Measurements from ENCODE around the gene PLXNA1. TPM values are rescaled to one million over a fixed set of nuclear protein-coding genes. Genes with fewer than 3 reads are reported as not detected.

PLXNA1 gene
- total and polyA plus RNA-seq, 7 donors: 7.7 to 20.1 (median 15.2) TPM

DNA sequence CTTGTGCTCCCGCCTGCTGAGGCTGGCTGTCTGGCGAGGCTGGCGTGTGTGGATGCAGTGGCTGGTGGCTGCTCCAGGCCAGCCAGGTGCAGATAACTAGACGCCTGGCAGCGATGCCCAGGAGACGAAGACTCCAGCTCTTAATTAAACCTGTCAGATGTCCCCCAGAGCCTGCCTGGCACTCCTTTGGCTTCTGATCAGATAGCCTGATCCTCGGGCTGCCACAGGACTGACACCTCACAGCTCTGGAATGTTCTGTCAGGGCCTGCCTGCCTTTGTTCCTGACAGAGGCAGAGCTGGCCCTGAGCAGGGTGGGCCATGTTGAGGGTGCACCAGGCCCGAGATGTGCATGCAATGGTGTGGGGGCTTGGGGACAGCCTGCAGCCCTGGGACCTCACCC lies 36.5 kb downstream of the PLXNA1 start:
- H3K4me1 ChIP-seq: no peaks in the 10 kb centered on the region
- H3K36me3 ChIP-seq (ENCODE audit: insufficient read depth in 1 of 2, low read depth in 1 of 2): peaks cover 3 to 79% of the 10 kb centered on the region in 2 donors
- intact Hi-C loops (cut with DNase I): no loop called here
- DNase-seq (no peak), ATAC-seq (peak in 2 of 4 donors; percentile 34 to 44)
- 82 to 87% (median 83%) methylated on average over 8 of the region's 8 CpGs for WGBS, 3 donors
- no peaks in the 10 kb centered on the region for H3K9me3 ChIP-seq
- no peak overlapping the region for H3K4me3 ChIP-seq
- H3K27ac ChIP-seq: no peak overlapping the region
- H3K27me3 ChIP-seq (ENCODE audit: insufficient read depth in 3 of 3, low read length in 2 of 3): no peaks in the 10 kb centered on the region
- TF ChIP-seq, protein P1, sequence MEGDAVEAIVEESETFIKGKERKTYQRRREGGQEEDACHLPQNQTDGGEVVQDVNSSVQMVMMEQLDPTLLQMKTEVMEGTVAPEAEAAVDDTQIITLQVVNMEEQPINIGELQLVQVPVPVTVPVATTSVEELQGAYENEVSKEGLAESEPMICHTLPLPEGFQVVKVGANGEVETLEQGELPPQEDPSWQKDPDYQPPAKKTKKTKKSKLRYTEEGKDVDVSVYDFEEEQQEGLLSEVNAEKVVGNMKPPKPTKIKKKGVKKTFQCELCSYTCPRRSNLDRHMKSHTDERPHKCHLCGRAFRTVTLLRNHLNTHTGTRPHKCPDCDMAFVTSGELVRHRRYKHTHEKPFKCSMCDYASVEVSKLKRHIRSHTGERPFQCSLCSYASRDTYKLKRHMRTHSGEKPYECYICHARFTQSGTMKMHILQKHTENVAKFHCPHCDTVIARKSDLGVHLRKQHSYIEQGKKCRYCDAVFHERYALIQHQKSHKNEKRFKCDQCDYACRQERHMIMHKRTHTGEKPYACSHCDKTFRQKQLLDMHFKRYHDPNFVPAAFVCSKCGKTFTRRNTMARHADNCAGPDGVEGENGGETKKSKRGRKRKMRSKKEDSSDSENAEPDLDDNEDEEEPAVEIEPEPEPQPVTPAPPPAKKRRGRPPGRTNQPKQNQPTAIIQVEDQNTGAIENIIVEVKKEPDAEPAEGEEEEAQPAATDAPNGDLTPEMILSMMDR (IDR thresholded peaks at IDR 0.05): no peak

DNA sequence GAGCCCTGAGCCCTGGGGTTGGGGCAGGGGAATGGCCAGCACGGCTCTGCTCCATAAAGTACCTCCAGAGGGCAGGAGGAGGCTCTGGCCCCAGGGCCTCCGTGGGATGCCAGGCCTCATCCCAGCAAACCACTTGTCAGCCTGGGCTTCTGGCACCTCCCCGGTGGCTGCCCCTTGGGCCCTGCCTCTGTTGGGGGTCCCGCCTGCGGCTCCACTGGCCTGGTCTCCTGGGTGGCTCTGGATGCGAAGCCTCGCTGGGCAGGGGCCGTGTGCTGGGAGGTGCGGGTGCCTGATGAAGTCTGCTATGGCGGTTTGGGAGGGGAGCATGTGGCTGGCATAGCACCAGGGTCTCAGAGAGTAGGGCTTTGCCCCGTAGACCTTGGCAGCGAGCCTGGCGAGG lies 37.6 kb downstream of the PLXNA1 start:
- no peaks in the 10 kb centered on the region for H3K4me1 ChIP-seq
- H3K27ac ChIP-seq: no peak overlapping the region
- DNase-seq (no peak), ATAC-seq (no peak)
- intact Hi-C loops (cut with DNase I): no loop called here
- H3K36me3 ChIP-seq (ENCODE audit: insufficient read depth in 1 of 2, low read depth in 1 of 2): peaks cover 3 to 70% of the 10 kb centered on the region in 2 donors
- no peaks in the 10 kb centered on the region for H3K27me3 ChIP-seq (ENCODE audit: insufficient read depth in 3 of 3, low read length in 2 of 3)
- H3K9me3 ChIP-seq: no peaks in the 10 kb centered on the region
- no peak overlapping the region for H3K4me3 ChIP-seq
- 89 to 92% (median 91%) methylated on average over 11 to 13 of the region's 13 CpGs for WGBS, 3 donors
- TF ChIP-seq, protein P1 (IDR thresholded peaks at IDR 0.05): no peak

- no peaks in the 10 kb centered on the region for H3K27me3 ChIP-seq (ENCODE audit: insufficient read depth in 3 of 3, low read length in 2 of 3)
- TF ChIP-seq, protein P1 (IDR thresholded peaks at IDR 0.05): no peak
- WGBS, 3 donors: 85 to 90% (median 90%) methylated on average over 6 to 7 of the region's 7 CpGs
- H3K9me3 ChIP-seq: no peaks in the 10 kb centered on the region
- H3K4me3 ChIP-seq: no peak overlapping the region
- DNase-seq (no peak), ATAC-seq (no peak)
- H3K4me1 ChIP-seq: no peaks in the 10 kb centered on the region
- H3K36me3 ChIP-seq (ENCODE audit: insufficient read depth in 1 of 2, low read depth in 1 of 2): peaks cover 3 to 64% of the 10 kb centered on the region in 2 donors
- intact Hi-C loops (cut with DNase I): no loop called here
- H3K27ac ChIP-seq: no peak overlapping the region
Measured at GRCh38 chr3:127022849-127023248, 39.9 kb downstream of the PLXNA1 start.

DNA sequence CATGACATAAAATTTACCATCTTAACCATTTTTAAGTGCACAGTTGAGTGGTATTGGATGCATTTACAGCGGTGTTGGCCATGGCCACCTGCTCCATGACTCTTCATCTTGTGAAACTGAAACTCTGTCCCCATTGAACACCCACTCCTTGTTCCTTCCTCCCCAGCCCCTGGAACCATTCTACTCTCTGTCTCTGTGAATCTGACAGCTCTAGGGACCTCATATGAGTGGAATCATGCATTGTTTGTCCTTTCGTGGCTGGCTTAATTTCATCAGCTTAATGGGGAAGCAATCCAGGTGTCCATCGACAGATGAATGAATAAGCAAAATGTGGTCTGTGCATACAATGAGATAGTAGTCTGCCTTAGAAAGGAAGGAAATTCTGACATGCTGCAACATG lies 42.5 kb downstream of the PLXNA1 start:
- TF ChIP-seq, protein P1 (IDR thresholded peaks at IDR 0.05): no peak

GRCh38 chr3:127026036-127026435 lies 43.1 kb downstream of the PLXNA1 start:
- intact Hi-C loops (cut with DNase I): no loop called here
- H3K4me3 ChIP-seq: no peak overlapping the region
- H3K27me3 ChIP-seq (ENCODE audit: insufficient read depth in 3 of 3, low read length in 2 of 3): no peaks in the 10 kb centered on the region
- no peak for ATAC-seq
- TF ChIP-seq, protein P1 (IDR thresholded peaks at IDR 0.05): no peak
- peaks cover 3 to 65% of the 10 kb centered on the region in 2 donors for H3K36me3 ChIP-seq (ENCODE audit: insufficient read depth in 1 of 2, low read depth in 1 of 2)
- DNase-seq: no peak
- H3K4me1 ChIP-seq: no peaks in the 10 kb centered on the region
- WGBS, 3 donors: 79 to 83% (median 83%) methylated on average over 5 of the region's 5 CpGs
- H3K9me3 ChIP-seq: no peaks in the 10 kb centered on the region
- H3K27ac ChIP-seq: no peak overlapping the region

More for the DNA sequence above, 42.5 kb downstream of the PLXNA1 start:
- no peak for ATAC-seq
- H3K9me3 ChIP-seq: no peaks in the 10 kb centered on the region
- no peak for DNase-seq
- H3K4me3 ChIP-seq: no peak overlapping the region
- H3K27me3 ChIP-seq (ENCODE audit: insufficient read depth in 3 of 3, low read length in 2 of 3): no peaks in the 10 kb centered on the region
- H3K27ac ChIP-seq: no peak overlapping the region
- H3K4me1 ChIP-seq: no peaks in the 10 kb centered on the region
- H3K36me3 ChIP-seq (ENCODE audit: insufficient read depth in 1 of 2, low read depth in 1 of 2): peaks cover 3 to 65% of the 10 kb centered on the region in 2 donors
- intact Hi-C loops (cut with DNase I): no loop called here
- WGBS, 3 donors: 65 to 76% (median 69%) methylated on average over 3 of the region's 3 CpGs

All from psoas muscle (tissue), 8 donors.